ENCODE results near the gene HSPB9.

DNA sequence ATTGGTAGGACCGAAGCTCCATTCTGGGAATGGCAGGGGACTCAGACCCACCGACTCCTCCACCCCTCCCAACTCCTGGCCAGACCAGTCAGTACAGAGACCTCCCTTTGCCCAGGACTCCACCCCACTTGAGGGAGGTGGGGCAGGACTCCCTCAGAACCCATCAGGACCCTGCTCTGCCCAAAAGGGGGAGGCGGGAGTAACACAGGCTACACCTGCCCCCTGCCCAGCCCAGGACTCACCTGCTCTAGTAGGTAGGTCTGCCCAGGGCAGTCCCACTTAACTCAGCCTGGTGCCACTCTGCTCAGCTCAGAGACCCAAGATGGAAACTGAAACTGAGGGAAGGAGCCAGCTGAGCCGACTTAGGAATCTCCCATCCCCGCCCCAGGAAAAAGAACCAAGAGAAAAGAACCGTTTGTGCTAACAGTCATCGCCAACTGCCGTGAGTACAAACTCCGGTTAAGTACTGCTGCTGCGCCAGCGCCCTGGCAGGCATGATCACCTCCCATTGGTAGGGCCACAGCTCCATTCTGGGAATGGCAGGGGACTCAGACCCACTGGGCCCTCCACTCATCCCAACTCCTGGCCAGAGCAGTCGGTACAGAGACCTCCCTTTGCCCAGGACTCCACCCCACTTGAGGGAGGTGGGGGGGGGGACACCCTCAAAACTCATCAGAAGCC, 10.6 kb upstream of the HSPB9 start:
- no peak for TF ChIP-seq CTCF (IDR thresholded peaks at IDR 0.05)
- no peak for TF ChIP-seq POLR2A (IDR thresholded peaks at IDR 0.05)
- TF ChIP-seq EP300 (IDR thresholded peaks at IDR 0.05) = no peak
